AG09319 (cell line): ENCODE data around the gene PML.
"Not testable (repeated sequence)": the region's sequence is repeated elsewhere in the genome, so short reads cannot be mapped to it uniquely, and the experiment has no call there.

Experiments used
- DNase-seq: peaks from one replicate; pipeline ENCODE4 v3.0.0-alpha.2; 2010; ENCODE audit warnings: low read depth; ENCODE audit errors: extremely low read depth
- CTCF ChIP-seq: IDR thresholded peaks from 2 replicates; pipeline ENCODE4 v1.5.1; 2011; ENCODE audit warnings: low read depth, mild to moderate bottlenecking, inconsistent platforms, low read length, moderate library complexity

PML gene

DNA sequence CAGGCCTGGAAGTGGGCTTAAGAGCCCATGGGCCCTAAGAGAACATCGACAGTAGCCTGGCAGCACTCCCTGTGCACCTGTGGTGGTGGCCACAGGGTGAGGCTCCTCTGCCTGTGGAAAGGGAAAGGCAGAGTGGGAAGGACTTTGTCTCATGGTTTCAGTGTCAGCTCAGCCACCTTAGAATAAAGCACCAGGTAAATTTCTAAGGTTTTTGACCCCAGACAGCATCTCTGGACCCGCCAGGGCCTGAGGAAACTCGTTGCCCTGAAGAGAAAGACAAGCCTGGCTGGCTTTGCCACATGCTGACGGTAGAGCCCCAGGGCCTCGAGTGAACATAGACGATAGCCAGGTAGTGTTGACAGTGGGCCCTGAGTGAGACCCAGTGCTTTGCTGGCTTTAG lies 65.7 kb downstream of the PML start:
- no peak for TF ChIP-seq CTCF
- no peak for DNase-seq

GRCh38 chr15:74062236-74062635 lies 67.7 kb downstream of the PML start:
- no peak for DNase-seq
- TF ChIP-seq CTCF: no peak

GRCh38 chr15:74062671-74063070 lies 68.2 kb downstream of the PML start:
- no peak for DNase-seq
- TF ChIP-seq CTCF: no peak

DNA sequence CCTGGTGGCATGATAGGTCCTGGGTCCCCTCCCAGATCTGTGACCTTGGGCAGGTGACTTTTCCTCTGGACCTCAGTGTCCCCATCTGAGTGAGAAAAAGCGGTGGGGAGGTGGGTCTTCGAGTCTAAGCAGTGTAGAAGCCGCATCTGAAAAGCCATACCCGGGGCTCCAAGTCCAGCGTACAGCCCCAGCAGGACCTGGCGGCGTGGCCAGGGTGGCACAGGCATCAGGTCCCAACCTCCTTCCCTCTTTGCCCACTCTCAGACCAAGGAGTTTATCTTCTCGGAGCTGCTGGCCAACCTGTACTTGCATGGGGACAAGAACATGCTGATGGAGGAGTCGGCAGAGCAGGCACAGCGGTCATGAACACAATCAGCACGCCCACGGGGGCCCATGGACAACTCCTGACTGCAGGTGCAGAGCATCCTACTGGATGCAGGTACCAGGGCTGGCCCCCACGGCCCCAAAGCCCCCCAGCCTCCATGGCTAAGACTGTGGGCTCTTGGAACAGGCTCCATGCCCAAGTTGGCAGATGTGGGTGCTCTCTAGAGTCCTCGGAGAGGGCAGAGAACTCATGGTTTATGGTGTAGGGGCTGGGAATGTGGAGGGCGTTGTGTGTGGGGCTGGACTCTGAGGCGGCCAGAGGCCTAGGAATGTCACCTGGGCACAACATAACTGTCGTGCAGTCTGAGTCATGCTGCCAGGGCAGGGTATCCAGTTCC lies 69.1 kb downstream of the PML start:
- DNase-seq: not testable (repeated sequence)

GRCh38 chr15:74064183-74064582 lies 69.7 kb downstream of the PML start:
- not testable (repeated sequence) for DNase-seq

GRCh38 chr15:74064822-74065221 lies 70.3 kb downstream of the PML start:
- not testable (repeated sequence) for DNase-seq

DNA sequence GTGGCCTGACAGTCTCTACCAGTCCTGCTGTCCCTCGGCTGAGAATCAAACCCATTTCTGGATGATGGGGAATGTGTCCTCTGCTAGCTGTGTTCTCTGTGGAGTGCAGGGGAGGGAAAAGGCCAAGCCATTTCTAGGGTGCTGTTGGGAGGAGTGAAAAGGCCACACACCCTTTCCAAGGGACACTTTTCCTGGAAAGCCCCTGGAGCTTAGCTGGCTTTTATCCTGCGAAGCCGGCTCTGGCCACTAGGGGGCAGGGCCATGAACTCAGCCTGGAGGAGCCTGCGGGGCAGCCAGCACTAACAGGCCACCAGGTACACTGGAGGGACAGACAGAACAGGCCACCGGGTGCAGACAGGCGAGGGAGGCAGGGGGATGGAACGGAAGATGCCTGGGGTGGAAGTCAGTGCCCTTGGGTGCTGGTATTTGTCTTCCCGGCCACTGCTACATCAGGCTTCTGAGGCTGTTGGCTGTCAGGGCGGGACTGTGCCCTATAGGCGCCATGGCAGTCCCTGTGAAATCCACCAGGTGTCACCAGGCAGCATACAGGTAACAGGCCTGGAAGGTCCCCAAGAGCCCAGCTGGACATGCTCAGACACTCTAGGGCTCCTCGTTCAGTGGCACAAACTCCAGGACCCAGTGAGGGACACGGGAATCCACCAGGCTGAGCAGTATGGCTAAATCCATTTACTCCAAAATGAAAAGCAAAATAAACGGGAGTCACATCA lies 71.3 kb downstream of the PML start:
- peak; percentile 16 for TF ChIP-seq CTCF
- not testable (repeated sequence) for DNase-seq

GRCh38 chr15:74071645-74072044 lies 77.1 kb downstream of the PML start:
- not testable (repeated sequence) for DNase-seq

- DNase-seq: not testable (repeated sequence)
Observed at GRCh38 chr15:74072132-74072531, 77.6 kb downstream of the PML start.

- DNase-seq: not testable (repeated sequence)
Observed at GRCh38 chr15:74072614-74073337, 78.3 kb downstream of the PML start.

DNA sequence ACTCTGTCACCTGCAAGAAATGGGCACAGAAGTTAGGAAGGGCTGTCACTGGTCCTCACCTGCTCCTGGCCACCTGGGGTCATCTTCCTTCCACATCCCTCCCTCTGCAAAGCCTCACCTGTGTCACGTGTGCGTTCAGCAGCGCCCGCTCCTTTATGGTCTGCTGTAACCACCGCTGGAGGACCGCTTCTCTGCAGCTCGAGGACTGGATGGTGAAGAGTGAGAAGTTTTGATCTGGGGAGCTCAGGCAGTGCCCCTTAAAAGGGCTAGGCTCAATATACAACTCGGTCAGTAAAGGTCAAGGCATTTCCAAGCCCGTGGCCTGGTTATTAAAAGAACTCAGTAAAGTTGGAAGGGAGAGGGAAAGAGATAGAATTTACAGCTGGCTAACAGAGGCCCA lies 81.3 kb downstream of the PML start:
- not testable (repeated sequence) for DNase-seq

DNA sequence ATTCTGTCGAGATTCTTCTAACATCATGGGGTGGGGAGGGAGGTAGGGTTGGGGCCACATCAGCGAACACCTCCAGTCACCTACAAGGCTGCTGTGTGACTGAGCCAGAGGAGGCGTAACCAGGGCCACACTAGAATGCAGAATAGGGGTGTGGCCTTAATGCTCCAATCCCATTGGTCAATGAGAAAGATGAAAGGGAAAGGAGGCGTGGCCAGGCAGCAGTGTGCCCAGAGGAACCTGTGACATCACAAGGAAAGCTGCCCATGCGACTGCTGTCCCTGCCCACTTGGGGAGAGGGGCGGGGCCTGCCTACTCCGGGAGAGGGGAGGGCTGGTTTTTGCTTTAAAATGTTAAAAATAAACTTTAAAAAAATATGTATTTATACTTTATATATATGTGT lies 87.9 kb downstream of the PML start, which contains the start of gene GOLGA6A:
TSS of gene GOLGA6A (minus strand) at position 101 of the 400 bp plus-strand sequence. CDS start at position 60, 41 bp downstream.
- DNase-seq: not testable (repeated sequence)

DNA sequence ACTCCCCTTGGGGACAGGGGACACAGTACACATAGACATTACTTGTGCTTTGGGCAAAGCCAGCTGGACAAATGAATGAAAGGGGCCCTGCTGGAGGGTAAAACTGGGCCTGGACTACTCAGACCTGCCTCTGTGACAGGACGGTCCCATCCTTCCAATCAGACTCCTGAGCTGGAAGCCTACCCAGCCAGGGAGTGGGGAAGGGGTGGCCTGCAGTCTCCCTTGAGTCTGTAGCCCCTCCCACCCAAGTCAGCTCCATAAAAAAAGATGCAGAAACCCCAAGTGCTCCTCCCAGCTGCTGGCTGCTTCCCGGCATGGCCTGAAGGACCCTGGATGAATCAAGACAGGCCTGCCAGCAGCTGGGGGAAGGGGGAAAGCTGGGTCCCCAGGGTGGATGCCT lies 100.1 kb downstream of the PML start:
- not testable (repeated sequence) for DNase-seq

DNA sequence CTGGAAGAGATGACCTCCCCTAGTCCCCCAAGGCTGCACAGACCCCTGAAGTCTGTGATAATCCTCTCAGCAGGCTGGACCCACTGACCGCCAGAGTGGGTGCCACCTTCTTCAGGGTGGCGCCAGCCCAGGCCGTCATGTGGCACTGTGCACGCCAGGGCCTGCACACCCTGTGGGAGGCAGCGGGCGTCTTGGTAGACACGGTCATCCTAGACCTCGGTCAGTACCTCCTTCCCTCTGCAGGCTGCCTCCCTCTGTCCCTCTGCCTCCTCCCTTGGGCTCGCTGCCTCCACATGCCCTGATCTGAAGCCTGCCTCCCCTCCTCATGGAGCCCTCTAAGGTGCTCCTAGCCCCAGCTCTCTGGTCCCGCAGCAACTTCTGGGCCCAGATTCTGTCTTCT lies 101.1 kb downstream of the PML start:
- DNase-seq: not testable (repeated sequence)
